ENCODE results near the gene CTAGE1.

CTAGE1 gene

DNA sequence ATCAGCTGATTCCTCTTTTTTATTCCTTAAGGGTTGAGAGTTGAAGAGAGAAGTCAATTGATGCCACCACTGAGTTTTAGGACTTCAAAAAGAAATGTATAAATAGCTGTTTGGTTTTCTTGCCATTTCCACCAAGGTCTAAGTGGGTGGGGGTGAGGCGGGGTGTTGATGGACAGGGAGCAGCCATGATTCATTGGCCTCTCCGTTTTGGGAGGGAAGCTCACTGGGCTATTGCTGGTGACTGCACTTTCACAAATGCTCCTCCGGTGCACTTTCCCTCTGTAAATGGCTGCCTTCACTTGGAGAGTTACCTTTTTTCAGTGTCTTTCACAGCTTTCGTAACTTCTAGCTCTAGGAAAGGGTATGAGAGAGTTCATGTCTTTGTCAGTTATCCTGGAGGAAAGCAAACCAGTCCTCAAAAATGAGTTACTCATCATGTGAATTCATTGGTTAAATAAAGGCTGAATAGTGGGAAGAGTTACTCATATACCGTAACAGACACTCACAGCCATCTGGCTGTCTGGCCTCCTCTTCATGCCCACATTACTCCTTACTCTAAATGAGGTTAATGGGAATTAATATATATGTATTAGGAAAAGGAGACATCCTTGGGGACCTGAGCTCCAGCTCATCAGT is 17.4 kb upstream of the CTAGE1 start:
- Histone ChIP-seq H3K36me3 (ENCODE audit: control insufficient read depth, insufficient read depth, low read length) (no peaks in the 10 kb centered on the region), H3K27ac (ENCODE audit: low read depth, low read length) (no peak overlapping the region), H3K9me3 (ENCODE audit: control insufficient read depth, insufficient read depth, low read length) (no peaks in the 10 kb centered on the region; the same call in 1 of the 2 replicates), H3K27me3 (ENCODE audit: control insufficient read depth, insufficient read depth, low read length) (no peaks in the 10 kb centered on the region), H3K4me1 (ENCODE audit: control insufficient read depth, insufficient read depth, low read length) (no peaks in the 10 kb centered on the region), H3K9ac (ENCODE audit: low read depth, low read length) (no peak overlapping the region), H3K4me3 (ENCODE audit: low read depth, low read length) (no peak overlapping the region)

DNA sequence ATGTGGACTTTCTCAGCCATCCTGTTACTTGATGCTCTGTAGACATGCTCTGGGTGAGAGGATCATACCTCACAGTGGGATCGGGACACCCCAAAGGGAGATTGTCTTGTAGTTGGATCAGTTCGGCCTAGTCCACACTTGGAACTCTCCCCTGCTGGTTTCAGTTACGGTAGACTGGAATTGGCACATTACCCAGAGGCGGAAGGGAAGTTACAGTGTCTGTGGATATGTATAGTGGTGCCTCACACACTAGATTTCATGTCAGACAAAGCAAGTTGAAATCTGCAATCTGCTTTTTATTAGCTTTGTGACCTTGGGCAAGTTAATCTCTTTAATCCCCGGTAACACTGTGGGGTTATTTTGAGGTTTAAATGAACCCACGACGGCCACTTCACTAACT is 16.2 kb upstream of the CTAGE1 start:
- no peak overlapping the region for H3K27ac ChIP-seq (ENCODE audit: low read depth, low read length)

DNA sequence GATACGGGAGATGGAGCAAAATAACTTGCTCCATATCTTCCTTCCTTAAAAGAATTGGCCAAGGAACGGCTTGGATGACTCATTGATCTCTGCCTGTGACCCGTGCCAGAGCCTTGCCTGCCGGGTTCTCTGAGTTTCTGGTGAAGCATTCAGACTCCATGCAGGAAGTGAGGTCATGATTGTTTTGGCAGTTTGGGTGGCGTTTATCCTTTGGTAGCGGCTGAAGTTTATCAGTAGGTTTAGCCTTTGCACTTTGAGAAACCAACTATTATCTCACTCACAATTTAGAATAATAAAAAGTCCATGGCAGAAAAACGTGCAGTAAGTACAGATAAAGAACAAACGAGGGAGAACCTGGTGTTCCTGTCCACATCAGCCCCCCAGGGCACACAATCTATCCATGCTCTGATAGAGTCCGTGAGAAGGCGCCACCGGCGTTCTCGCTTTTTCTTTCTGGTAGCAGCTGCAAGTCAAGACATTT is 15.0 kb upstream of the CTAGE1 start:
- Histone ChIP-seq H3K27ac (ENCODE audit: low read depth, low read length) (no peak overlapping the region), H3K27me3 (ENCODE audit: control insufficient read depth, insufficient read depth, low read length) (no peaks in the 10 kb centered on the region), H3K9me3 (ENCODE audit: control insufficient read depth, insufficient read depth, low read length) (no peaks in the 10 kb centered on the region; the same call in 1 of the 2 replicates), H3K9ac (ENCODE audit: low read depth, low read length) (no peak overlapping the region), H3K36me3 (ENCODE audit: control insufficient read depth, insufficient read depth, low read length) (no peaks in the 10 kb centered on the region), H3K4me1 (ENCODE audit: control insufficient read depth, insufficient read depth, low read length) (no peaks in the 10 kb centered on the region), H3K4me3 (ENCODE audit: low read depth, low read length) (no peak overlapping the region)

More for the DNA sequence above, 16.2 kb upstream of the CTAGE1 start:
- H3K4me3 ChIP-seq (ENCODE audit: low read depth, low read length) = no peak overlapping the region
- H3K9me3 ChIP-seq (ENCODE audit: control insufficient read depth, insufficient read depth, low read length) = no peaks in the 10 kb centered on the region; the same call in 1 of the 2 replicates
- H3K4me1 ChIP-seq (ENCODE audit: control insufficient read depth, insufficient read depth, low read length) = no peaks in the 10 kb centered on the region
- no peaks in the 10 kb centered on the region for H3K27me3 ChIP-seq (ENCODE audit: control insufficient read depth, insufficient read depth, low read length)
- no peak overlapping the region for H3K9ac ChIP-seq (ENCODE audit: low read depth, low read length)
- H3K36me3 ChIP-seq (ENCODE audit: control insufficient read depth, insufficient read depth, low read length) = no peaks in the 10 kb centered on the region

DNA sequence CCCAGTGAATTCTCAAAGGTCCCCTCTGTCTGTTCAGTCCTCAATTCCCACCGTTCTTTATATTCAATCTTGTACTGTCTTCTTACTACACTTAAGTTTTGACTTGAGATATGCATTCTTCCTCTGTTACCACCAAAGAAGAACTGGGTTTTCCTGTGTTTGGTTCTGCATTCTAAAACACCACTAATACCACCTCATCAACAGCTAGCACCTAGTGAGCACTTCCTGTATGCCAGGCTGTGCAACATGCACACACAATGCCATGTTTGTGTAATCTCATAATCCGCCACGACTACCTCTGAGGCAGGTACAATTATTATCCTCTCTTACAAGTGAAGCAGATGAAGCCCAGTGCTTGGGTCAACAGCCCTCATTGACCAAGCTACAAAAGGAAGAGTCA is 11.8 kb upstream of the CTAGE1 start:
- H3K9ac ChIP-seq (ENCODE audit: low read depth, low read length) = no peak overlapping the region
- H3K27me3 ChIP-seq (ENCODE audit: control insufficient read depth, insufficient read depth, low read length) = no peaks in the 10 kb centered on the region
- H3K4me1 ChIP-seq (ENCODE audit: control insufficient read depth, insufficient read depth, low read length) = no peaks in the 10 kb centered on the region
- no peaks in the 10 kb centered on the region for H3K36me3 ChIP-seq (ENCODE audit: control insufficient read depth, insufficient read depth, low read length)
- H3K9me3 ChIP-seq (ENCODE audit: control insufficient read depth, insufficient read depth, low read length) = no peaks in the 10 kb centered on the region; the same call in 1 of the 2 replicates
- no peak overlapping the region for H3K27ac ChIP-seq (ENCODE audit: low read depth, low read length)
- no peak overlapping the region for H3K4me3 ChIP-seq (ENCODE audit: low read depth, low read length)

DNA sequence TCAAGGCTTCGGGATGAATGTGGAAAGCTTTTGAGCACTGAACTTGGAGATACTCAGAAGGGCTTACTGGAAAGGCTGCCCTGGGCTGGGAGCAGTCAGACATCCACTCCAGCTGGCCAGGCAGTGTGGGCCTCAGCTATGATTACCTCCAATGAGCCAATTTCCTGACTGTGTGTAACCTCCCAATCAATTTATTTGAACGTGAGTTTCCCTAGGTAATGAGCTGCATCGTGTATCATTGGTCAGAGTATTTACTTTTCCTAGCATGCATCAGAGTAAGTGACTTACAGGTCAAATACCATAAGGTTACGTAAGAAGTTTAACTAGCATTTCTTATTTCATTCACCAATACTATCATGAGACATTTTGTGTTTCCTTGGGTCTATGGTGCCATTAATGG is 11.0 kb upstream of the CTAGE1 start:
- Histone ChIP-seq H3K4me3 (ENCODE audit: low read depth, low read length) (no peak overlapping the region), H3K27ac (ENCODE audit: low read depth, low read length) (no peak overlapping the region), H3K36me3 (ENCODE audit: control insufficient read depth, insufficient read depth, low read length) (no peaks in the 10 kb centered on the region), H3K9ac (ENCODE audit: low read depth, low read length) (no peak overlapping the region), H3K9me3 (ENCODE audit: control insufficient read depth, insufficient read depth, low read length) (no peaks in the 10 kb centered on the region; the same call in 1 of the 2 replicates), H3K27me3 (ENCODE audit: control insufficient read depth, insufficient read depth, low read length) (no peaks in the 10 kb centered on the region), H3K4me1 (ENCODE audit: control insufficient read depth, insufficient read depth, low read length) (no peaks in the 10 kb centered on the region)

DNA sequence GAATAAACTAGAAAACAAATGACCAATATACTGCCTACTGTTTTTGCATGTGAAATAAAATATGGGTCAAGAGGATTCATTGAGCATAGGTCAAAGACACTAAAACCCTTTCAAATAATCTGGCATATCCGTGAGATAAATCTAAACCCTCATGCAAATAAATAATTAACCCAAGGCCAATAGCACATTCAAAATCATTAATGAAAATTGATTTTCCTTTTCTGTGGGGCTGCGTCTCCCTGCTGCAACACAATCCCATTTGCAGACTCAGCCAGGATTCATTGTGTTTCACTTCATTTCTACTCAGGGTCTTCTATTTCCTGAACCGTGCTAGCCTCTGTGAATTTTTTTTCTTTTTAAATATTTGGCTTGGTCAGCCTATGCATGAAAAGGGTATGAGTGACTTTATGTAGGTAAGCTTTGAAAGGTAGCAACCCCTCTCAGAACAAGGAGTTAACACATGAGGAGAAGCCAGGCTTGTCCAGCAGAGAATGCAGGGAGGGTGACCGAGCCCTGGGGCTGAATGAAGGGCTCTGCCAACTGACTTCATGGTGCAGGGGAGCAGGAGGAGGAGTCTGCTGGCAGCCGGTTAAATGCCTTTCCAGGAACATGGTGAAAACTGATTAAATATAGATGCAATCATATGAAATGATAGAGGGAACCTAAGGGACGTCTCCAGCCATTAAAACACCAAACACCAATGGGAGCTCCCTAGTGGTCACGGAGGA is 10.3 kb upstream of the CTAGE1 start:
- H3K27me3 ChIP-seq (ENCODE audit: control insufficient read depth, insufficient read depth, low read length) = no peaks in the 10 kb centered on the region
- no peak overlapping the region for H3K9ac ChIP-seq (ENCODE audit: low read depth, low read length)
- no peak overlapping the region for H3K27ac ChIP-seq (ENCODE audit: low read depth, low read length)
- H3K4me1 ChIP-seq (ENCODE audit: control insufficient read depth, insufficient read depth, low read length) = no peaks in the 10 kb centered on the region
- H3K36me3 ChIP-seq (ENCODE audit: control insufficient read depth, insufficient read depth, low read length) = no peaks in the 10 kb centered on the region
- no peak overlapping the region for H3K4me3 ChIP-seq (ENCODE audit: low read depth, low read length)
- H3K9me3 ChIP-seq (ENCODE audit: control insufficient read depth, insufficient read depth, low read length) = no peaks in the 10 kb centered on the region; the same call in 1 of the 2 replicates

DNA sequence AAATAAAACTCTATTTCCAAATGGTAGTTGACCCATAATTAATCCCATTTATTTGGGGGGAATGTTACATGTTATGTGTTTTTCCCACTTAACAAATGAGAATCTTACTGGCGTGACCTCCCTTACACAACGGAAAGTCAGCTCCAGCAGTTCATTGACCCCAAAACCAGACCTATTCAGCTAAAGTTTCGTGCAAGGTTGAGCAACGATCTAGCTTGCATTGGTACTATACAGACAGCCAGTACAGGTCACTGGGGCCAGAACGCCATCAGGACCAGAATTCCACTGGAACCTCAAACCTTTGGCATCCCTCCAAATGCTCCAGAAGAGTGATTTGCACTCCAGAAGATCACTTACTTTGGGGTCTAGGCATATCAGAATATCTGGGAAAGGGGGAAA is 6.8 kb upstream of the CTAGE1 start:
- Histone ChIP-seq H3K4me1 (ENCODE audit: control insufficient read depth, insufficient read depth, low read length) (no peaks in the 10 kb centered on the region), H3K27ac (ENCODE audit: low read depth, low read length) (no peak overlapping the region), H3K36me3 (ENCODE audit: control insufficient read depth, insufficient read depth, low read length) (no peaks in the 10 kb centered on the region), H3K27me3 (ENCODE audit: control insufficient read depth, insufficient read depth, low read length) (no peaks in the 10 kb centered on the region), H3K9me3 (ENCODE audit: control insufficient read depth, insufficient read depth, low read length) (no peaks in the 10 kb centered on the region), H3K9ac (ENCODE audit: low read depth, low read length) (no peak overlapping the region), H3K4me3 (ENCODE audit: low read depth, low read length) (no peak overlapping the region)

DNA sequence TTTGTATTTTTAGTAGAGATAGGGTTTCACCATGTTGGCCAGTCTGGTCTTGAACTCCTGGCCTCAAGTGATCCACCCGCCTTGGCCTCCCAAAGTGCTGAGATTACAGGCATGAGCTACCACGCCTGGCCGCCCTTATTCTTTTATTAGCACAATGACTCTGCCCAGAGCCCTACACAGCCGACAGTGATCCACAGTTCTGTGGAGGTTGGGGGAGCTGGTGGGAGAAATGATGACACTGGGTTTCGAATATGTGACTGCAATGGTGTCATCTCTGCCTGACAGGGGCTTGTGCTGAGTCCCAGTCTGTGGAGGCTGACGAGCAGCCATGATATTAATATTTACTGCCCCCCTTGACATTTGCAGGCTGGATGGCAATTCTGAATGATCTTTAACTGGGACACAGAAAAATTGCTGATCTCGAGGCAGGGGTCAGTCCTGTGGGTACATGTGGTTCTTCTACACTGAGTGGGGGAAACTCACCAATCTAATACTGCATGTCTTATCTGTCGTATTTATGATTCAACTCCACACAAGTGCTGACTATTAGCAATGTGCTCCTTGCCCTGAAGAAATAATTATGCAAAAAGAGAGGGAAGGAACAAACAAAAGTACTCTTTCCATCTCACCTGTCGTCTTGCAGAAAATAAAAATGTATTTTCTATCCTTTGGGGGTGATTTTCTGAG is 6.3 kb upstream of the CTAGE1 start:
- Histone ChIP-seq H3K27ac (ENCODE audit: low read depth, low read length) (no peak overlapping the region), H3K4me1 (ENCODE audit: control insufficient read depth, insufficient read depth, low read length) (no peaks in the 10 kb centered on the region), H3K27me3 (ENCODE audit: control insufficient read depth, insufficient read depth, low read length) (no peaks in the 10 kb centered on the region), H3K9ac (ENCODE audit: low read depth, low read length) (no peak overlapping the region), H3K4me3 (ENCODE audit: low read depth, low read length) (no peak overlapping the region), H3K36me3 (ENCODE audit: control insufficient read depth, insufficient read depth, low read length) (no peaks in the 10 kb centered on the region), H3K9me3 (ENCODE audit: control insufficient read depth, insufficient read depth, low read length) (no peaks in the 10 kb centered on the region)

DNA sequence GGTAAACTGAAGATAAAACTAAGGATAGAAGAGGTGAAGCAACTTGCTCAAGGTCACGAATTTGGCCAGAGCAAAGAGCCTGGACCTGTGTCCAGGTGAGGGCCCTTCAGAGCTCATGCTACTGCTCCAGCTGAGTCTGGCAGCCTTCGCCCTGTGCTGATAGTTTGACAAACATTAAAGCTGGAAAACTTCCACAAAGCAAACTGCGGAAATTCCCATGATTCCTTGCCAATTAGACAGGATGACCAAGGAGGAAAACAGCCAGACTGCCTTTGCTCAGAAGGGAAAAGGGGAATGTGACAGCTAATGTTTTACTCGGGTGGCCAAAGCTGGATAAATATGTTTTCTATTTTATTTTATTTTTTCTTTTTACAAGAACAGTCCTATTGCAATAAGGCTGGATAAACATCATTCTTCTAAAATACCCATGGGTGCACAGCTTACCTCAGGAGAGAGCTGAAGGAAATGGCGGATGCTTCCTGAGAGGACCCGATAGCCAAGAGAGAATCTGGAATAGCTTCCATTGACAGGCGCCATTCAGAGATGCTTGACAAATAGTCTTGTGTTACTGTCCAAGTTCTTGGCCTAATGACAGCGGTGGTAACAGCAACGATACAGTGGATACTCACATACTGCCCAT is 5.3 kb upstream of the CTAGE1 start:
- Histone ChIP-seq H3K27ac (ENCODE audit: low read depth, low read length) (no peak overlapping the region), H3K27me3 (ENCODE audit: control insufficient read depth, insufficient read depth, low read length) (no peaks in the 10 kb centered on the region), H3K9ac (ENCODE audit: low read depth, low read length) (no peak overlapping the region), H3K36me3 (ENCODE audit: control insufficient read depth, insufficient read depth, low read length) (no peaks in the 10 kb centered on the region), H3K9me3 (ENCODE audit: control insufficient read depth, insufficient read depth, low read length) (0 out of 2 replicates have a peak, but pooled peaks cover 3% of the 10 kb centered on the region), H3K4me1 (ENCODE audit: control insufficient read depth, insufficient read depth, low read length) (no peaks in the 10 kb centered on the region), H3K4me3 (ENCODE audit: low read depth, low read length) (no peak overlapping the region)

DNA sequence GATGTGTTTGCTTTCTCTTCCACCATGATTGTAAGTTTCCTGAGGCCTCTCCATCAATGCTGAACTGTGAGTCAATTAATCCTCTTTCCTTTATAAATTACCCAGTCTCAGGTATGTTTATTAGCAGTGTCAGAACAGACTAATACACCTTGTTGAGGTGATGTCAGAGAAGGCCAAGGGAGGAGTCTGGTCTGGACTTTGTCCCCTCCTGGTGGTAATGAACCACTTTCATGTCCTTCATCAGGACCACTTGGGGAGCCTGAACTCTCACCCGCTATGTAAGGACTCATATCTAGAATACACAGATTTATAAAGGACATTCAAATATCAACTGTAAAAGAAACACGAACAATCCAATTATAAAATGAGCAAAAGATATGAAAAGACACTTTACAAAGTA is 2.9 kb upstream of the CTAGE1 start:
- no peaks in the 10 kb centered on the region for H3K27me3 ChIP-seq (ENCODE audit: control insufficient read depth, insufficient read depth, low read length)
- H3K27ac ChIP-seq (ENCODE audit: low read depth, low read length) = no peak overlapping the region
- no peaks in the 10 kb centered on the region for H3K36me3 ChIP-seq (ENCODE audit: control insufficient read depth, insufficient read depth, low read length)
- no peak overlapping the region for H3K4me3 ChIP-seq (ENCODE audit: low read depth, low read length)
- H3K9me3 ChIP-seq (ENCODE audit: control insufficient read depth, insufficient read depth, low read length) = 0 out of 2 replicates have a peak, but pooled peaks cover 3% of the 10 kb centered on the region
- no peak overlapping the region for H3K9ac ChIP-seq (ENCODE audit: low read depth, low read length)
- H3K4me1 ChIP-seq (ENCODE audit: control insufficient read depth, insufficient read depth, low read length) = no peaks in the 10 kb centered on the region

Measured in HUES48 (cell line).